Ishikawa (cell line): ENCODE data around the gene TUT1.

Experiments
- CEBPB ChIP-seq: IDR thresholded peaks from 2 replicates; pipeline ENCODE4 v1.6.1; 2012
- CREB1 ChIP-seq: IDR thresholded peaks from 2 replicates; pipeline ENCODE4 v1.6.1; 2012; ENCODE audit warnings: low read depth
- EGR1 ChIP-seq: IDR thresholded peaks from 2 replicates; pipeline ENCODE4 v1.6.1; 2012
- EP300 ChIP-seq: IDR thresholded peaks from 2 replicates; pipeline ENCODE4 v1.6.1; 2012; ENCODE audit warnings: borderline replicate concordance
- FOXM1 ChIP-seq: IDR thresholded peaks from 2 replicates; pipeline ENCODE4 v1.6.1; 2012; ENCODE audit warnings: low read depth, borderline replicate concordance
- MAX ChIP-seq: IDR thresholded peaks from 2 replicates; pipeline ENCODE4 v1.6.1; 2012
- NFIC ChIP-seq: IDR thresholded peaks from 2 replicates; pipeline ENCODE4 v1.6.1; 2012
- RAD21 ChIP-seq: IDR thresholded peaks from 2 replicates; pipeline ENCODE4 v1.6.1; 2012; ENCODE audit warnings: low read depth
- REST ChIP-seq: IDR thresholded peaks from 2 replicates; pipeline ENCODE4 v1.6.1; 2012; ENCODE audit warnings: low read depth, mild to moderate bottlenecking
- TAF1 ChIP-seq: IDR thresholded peaks from 2 replicates; pipeline ENCODE4 v1.6.1; 2012; ENCODE audit warnings: low read depth, mild to moderate bottlenecking
- TCF12 ChIP-seq: IDR thresholded peaks from 2 replicates; pipeline ENCODE4 v1.6.1; 2012; ENCODE audit warnings: low read depth
- TEAD4 ChIP-seq: IDR thresholded peaks from 2 replicates; pipeline ENCODE4 v1.6.1; 2012
- USF1 ChIP-seq: IDR thresholded peaks from 2 replicates; pipeline ENCODE4 v1.6.1; 2012
- YY1 ChIP-seq: IDR thresholded peaks from 2 replicates; pipeline ENCODE4 v1.6.1; 2012; ENCODE audit warnings: low read depth
- ZBTB7A ChIP-seq: IDR thresholded peaks from 2 replicates; pipeline ENCODE4 v1.6.1; 2012; ENCODE audit warnings: low read depth

TUT1 gene

GRCh38 chr11:62602141-62603071, 11.1 kb upstream of the TUT1 start:
- TF ChIP-seq ZBTB7A (0 out of 2 replicates have a peak, but pooled peaks have one; percentile 36), EGR1 (no peak), USF1 (peak; percentile 94), MAX (peak; percentile 98), NFIC (0 out of 2 replicates have a peak, but pooled peaks have one; percentile 6)

GRCh38 chr11:62601372-62602140, 10.2 kb upstream of the TUT1 start, which contains the start of gene MTA2:
Gene MTA2 (minus strand): TSS chr11:62601865. CDS start chr11:62601450, 415 bp downstream.
- no peak for TF ChIP-seq NFIC
- 0 out of 2 replicates have a peak, but pooled peaks have one; percentile 17 for TF ChIP-seq MAX
- TF ChIP-seq RAD21: no peak
- peak; percentile 30 for TF ChIP-seq ZBTB7A
- TF ChIP-seq USF1: peak; percentile 15; the same call in 1 of the 2 replicates
- TF ChIP-seq CREB1: no peak; the same call in 1 of the 2 replicates
- peak; percentile 74 for TF ChIP-seq EGR1
- TF ChIP-seq CEBPB: no peak
- TF ChIP-seq YY1: peak; percentile 38
- peak; percentile 25; the same call in 1 of the 2 replicates for TF ChIP-seq EP300

GRCh38 chr11:62601122-62601371, 9.7 kb upstream of the TUT1 start:
- TF ChIP-seq YY1: no peak; the same call in 1 of the 2 replicates
- TF ChIP-seq RAD21: no peak
- TF ChIP-seq TEAD4: no peak
- 0 out of 2 replicates have a peak, but pooled peaks have one; percentile 2 for TF ChIP-seq TAF1
- TF ChIP-seq MAX: peak; percentile 86

GRCh38 chr11:62600367-62601121, 9.2 kb upstream of the TUT1 start:
- TF ChIP-seq RAD21 (no peak), REST (no peak), TCF12 (no peak), NFIC (no peak), FOXM1 (no peak), TAF1 (no peak), TEAD4 (no peak), USF1 (no peak), CREB1 (no peak)

GRCh38 chr11:62599901-62600300, 8.6 kb upstream of the TUT1 start:
- TF ChIP-seq EP300: no peak
- TF ChIP-seq USF1: no peak
- no peak for TF ChIP-seq TAF1
- TF ChIP-seq RAD21: no peak
- TF ChIP-seq YY1: no peak
